ENCODE data around the gene TUBD1.
"Not testable (repeated sequence)": the region's sequence is repeated elsewhere in the genome, so short reads cannot be mapped to it uniquely, and the experiment has no call there.

TUBD1 gene, protein sequence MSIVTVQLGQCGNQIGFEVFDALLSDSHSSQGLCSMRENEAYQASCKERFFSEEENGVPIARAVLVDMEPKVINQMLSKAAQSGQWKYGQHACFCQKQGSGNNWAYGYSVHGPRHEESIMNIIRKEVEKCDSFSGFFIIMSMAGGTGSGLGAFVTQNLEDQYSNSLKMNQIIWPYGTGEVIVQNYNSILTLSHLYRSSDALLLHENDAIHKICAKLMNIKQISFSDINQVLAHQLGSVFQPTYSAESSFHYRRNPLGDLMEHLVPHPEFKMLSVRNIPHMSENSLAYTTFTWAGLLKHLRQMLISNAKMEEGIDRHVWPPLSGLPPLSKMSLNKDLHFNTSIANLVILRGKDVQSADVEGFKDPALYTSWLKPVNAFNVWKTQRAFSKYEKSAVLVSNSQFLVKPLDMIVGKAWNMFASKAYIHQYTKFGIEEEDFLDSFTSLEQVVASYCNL

DNA sequence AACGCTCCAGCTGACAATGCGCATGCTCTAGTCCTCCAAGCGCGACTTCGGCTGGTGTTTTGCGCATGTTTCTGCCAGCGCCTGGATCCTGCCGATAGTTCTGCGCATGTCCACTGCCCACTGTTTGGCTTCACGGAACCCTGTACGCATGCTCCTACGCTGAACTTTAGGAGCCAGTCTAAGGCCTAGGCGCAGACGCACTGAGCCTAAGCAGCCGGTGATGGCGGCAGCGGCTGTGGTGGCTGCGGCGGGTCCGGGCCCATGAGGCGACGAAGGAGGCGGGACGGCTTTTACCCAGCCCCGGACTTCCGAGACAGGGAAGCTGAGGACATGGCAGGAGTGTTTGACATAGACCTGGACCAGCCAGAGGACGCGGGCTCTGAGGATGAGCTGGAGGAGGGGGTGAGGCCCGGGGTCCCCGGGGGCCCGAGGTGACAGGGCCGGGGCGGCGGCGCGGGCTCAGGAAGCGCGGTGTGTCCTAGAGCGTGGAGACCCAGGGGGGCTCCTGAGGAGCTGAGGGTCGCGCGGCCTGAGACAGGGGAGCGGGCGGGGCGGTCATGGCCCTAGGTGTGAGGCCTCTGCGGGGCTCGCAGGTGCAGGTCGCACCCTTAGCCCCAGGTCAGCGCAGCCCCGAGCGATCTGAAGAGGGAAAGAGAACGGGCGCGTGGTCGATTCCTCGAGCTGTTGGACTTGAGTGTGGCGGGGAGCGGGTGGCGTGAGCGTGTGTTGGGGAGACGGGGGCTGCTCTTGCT is at the start of gene TUBD1, which contains the start of gene RPS6KB1:
Gene TUBD1, minus strand, starts transcription at position 20 of the 752 bp plus-strand sequence. CDS start 1,941 bp downstream, outside the sequence.
Gene RPS6KB1, plus strand, starts transcription at position 198 of the 752 bp plus-strand sequence. Its CDS starts 64 bp downstream, at position 262.
- DNase-seq, result peak; percentile 99

DNA sequence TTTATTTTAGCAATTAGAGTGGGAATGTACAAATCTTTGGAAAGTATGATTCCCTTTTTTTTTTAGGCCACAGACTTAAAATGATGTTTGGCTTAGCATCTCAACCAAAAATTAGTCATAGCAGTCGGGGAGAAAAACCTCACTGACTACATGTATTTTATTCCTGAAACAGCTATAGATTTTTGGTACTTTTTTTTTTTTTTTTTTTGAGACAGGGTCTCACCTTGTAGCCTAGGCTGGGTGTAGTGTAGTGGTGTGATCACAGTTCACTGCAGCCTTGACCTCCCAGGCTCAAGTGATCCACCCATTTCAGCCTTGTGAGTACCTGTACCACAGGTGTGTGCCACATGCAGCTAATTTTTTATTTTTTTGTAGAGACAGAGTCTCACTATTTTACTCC is 48.4 kb upstream of the TUBD1 start:
- no peak for DNase-seq

DNA sequence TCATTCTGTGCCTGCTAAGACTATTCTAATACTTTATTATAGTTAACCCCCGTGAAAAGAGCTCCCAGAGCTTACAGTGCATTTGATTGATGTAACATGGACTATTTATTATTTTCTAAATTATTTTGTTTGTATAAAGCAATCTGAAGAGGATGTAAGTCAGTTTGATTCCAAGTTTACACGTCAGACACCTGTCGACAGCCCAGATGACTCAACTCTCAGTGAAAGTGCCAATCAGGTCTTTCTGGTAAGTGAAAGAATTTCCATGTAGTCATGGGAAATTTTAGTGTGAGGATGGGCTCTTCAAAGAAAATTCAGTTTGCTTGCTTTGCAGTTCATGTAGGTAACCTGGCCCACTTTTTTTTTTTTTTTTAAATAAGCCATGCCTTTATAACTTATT is 48.0 kb upstream of the TUBD1 start:
- DNase-seq, result not testable (repeated sequence)

DNA sequence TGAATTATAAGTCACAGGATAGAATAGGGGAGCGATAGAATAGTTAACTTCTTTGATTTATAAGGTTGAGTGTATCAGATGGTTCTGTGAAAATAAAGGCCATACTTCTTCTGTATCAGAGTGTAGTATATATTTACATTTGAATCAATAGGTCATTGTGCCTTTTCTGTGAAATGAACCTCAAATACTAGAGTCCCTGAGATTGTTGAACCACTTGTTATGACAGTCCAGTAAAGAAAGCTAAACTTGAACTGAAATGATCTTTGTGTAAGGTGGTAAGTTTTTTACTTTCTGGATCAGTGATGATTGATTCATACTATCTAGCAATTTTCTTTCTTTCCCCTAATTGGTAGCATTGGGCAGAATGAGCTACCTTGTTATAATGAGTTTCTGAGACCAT is 40.6 kb upstream of the TUBD1 start:
- not testable (repeated sequence) for DNase-seq

DNA sequence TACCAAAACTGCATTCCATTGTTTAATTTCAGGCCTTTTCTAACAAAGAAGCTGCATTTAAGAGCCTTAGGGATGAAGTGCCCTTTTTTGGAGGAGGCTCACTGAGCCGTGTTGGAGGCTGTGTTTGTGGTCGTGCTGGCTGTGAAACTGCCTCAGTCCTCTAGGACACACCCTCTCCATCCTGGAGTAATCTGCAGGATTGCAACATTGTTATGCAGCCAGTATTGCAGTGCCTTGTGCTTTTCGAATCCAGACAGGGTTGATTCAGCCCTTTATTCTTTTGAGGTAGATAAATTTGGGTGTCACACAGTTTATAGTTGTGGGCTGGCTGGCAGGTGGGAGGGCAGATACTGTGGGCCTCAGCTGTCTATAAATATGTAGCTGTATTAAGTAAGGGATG is 38.0 kb upstream of the TUBD1 start:
- not testable (repeated sequence) for DNase-seq

DNA sequence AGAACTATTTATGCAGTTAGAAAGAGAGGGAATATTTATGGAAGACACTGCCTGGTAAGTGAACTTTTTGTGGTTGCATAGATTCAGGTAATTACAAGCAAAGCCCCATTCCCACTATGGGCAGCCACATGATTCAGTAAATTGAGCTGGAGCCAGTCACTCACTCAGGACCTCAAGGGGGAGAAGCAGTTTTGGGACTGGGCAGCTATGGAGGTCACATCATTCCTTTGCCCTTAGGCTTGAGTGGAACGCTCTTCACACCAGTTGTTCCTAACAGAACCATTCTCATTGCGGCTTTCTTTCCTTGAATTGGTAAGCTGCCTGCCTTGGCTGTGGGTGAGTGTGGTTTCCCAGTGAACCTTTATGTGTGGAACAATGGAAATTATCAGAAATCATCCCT is 37.4 kb upstream of the TUBD1 start:
- DNase-seq, result not testable (repeated sequence)

DNA sequence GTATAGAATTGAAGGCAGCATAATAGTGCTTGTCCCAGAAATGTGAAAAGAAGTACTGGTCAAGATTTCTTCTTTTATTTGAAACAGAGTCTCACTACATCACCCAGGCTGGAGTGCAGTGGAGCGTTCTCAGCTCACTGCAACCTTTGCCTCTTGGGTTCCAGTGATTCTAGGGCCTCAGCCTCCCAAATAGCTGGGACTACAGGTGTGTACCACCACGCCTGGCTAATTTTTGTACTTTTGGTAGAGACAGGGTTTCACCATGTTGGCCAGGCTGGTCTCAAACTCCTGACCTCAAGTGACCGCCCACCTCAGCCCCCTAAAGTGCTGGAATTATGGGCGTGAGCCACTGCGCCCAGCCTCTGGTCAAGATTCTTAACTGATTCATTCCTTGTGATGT is 27.9 kb upstream of the TUBD1 start:
- DNase-seq, result not testable (repeated sequence)

DNA sequence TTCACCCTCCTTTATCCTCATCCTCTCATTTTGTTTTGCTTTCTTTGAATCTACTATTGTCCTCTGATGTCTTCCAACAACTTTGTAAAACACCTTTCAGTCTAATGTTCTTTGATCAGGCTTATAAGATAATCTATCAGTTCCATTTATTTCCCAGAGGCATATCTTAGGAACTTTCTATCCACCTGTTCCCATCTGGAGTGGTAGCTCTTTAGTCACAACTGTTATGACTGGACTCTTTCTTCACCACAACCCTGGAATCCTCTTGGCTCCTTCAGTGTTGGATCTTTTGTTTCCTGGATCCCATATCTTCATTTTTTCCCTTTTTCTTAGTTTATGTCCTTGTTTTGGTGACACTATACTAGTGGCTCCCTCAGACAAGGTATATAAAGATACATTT is 23.7 kb upstream of the TUBD1 start:
- no peak for DNase-seq

DNA sequence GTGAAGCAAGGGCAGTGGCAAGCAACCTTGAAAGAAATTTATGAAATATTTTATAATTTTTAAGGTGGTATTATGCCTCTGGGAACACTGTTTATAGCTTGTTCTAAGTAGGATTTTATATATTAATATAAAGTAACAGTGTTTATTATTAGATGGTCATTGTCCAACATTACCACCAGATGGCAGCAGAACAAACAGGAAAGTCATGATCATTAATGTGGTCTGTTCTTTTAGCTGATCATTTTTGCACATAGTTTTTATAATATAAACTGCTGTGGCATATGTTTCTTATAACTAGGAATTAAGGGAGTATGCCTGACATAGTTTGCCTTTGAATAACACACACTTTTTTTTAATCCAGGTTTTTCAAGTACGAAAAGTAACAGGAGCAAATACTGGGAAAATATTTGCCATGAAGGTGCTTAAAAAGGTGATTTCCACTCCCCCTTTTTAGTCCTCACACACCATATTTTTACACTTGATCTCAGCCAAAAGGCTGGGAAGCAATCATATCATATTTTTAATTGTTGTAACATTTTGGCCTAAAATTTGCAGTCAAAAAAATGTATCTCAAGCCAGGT is 21.6 kb upstream of the TUBD1 start:
- DNase-seq, result peak in 1 of 2 donors; percentile 66

DNA sequence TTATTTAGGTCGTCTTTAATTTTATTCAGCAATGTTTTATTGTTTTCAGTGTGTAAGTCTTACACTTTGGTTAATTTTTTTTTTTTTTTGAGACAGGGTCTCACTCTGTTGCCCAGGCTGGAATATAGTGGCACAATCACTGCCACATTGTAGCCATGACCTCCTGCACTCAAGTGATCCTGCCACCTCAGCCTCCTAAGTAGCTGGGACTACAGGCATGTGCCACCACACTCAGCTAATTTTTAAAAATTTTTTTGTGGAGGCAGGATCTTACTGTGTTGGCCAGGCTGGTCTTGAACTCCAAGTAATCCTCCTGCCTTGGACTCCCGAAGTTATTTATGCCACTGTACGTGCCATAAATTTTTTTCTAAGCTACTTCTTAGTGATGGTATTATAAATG is 14.7 kb upstream of the TUBD1 start:
- no peak for DNase-seq

DNA sequence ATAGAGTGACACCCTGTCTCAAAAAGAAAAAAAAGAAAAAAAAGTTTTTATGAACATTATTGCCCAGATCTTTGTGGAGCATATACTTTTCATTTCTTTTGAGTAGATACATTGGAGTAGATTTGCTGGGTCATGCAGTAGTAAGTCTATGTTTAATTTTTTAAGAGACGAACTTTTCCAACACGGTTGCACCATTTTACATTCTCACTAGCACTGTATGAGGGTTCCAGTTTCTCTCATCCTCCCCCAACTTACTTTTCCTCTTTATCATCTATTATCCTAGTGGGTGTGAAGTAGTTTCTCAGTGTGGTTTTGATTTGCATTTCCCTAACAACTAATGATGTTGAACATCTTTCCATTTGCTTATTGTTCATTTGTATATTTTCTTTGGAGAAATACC is 10.7 kb upstream of the TUBD1 start:
- no peak for DNase-seq

DNA sequence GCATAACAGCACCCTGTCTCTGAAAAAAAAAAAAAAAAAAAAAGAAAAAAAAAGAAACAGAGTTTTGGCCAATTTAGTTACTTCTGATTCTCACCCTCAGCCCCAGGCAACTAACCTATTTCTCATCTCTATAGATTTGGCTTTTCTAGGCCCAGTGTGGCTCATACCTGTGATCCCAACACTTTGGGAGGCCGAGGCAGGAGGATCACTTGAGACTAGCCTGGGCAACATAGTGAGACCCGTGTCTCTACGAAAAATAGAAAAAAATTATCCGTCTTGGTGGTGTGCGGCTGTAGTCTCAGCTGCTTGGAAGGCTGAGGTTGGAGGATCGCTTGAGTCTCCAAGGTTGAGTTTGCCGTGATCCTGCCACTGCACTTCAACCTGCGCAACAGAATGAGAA is 8.9 kb upstream of the TUBD1 start:
- DNase-seq, result no peak

DNA sequence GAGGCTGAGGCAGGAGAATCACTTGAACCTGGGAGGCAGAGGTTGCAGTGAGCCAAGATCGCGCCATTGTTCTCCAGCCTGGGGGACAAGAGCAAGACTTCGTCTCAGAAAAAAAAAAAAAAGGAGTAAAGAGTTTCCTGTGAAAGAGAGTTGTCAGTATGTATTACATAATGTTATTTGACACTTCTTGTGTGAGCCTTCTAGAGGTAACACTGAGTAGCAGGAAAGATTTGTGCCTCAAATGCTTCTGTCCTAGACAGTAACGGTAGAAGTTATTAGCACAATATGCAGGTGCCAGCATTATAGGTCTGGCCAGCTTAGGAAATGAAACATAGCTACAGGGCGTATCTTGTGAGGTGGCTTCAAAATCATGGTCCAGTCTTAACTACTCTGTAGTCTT is 6.4 kb upstream of the TUBD1 start:
- no peak for DNase-seq

DNA sequence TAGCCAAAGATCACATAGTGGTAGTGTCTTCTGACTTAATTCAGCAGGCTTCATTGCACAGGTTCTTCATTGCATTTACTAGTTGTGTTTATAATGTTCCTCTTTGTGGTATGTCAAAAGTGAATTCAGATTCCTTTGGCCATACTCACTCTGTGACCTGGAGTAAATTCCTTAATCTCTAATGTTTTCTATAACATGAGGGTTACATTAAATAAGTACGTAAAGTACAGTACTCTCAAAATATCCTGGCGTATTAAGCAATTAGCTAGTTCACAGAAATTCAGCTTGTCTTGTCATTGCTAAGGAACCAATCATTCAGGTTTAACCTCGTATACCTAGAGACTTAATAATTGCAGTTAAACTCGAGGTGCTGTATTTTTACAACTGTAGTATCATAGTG is 4.3 kb upstream of the TUBD1 start:
- DNase-seq, result no peak

DNA sequence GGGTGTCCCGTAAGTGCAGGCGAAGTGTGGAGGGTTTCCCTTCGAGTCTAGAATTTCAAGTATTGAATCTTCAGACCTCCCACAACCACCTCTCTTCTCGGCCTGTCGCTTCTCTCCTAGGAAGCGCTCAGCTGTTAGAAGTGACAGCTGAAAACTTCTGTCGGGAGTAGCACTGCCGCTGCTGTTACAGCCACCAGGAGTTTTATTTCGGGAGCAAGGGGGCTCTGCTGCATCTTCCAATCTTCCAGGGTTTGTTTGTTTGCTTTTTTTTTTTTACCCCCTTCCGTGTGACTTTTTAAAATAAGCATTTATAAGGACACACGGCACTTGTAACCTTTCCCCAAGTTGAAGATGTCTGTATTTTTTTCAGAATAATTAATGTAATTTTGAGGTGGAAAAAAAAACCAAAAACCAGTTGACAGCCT is 945 bp upstream of the TUBD1 start:
- no peak for DNase-seq

DNA sequence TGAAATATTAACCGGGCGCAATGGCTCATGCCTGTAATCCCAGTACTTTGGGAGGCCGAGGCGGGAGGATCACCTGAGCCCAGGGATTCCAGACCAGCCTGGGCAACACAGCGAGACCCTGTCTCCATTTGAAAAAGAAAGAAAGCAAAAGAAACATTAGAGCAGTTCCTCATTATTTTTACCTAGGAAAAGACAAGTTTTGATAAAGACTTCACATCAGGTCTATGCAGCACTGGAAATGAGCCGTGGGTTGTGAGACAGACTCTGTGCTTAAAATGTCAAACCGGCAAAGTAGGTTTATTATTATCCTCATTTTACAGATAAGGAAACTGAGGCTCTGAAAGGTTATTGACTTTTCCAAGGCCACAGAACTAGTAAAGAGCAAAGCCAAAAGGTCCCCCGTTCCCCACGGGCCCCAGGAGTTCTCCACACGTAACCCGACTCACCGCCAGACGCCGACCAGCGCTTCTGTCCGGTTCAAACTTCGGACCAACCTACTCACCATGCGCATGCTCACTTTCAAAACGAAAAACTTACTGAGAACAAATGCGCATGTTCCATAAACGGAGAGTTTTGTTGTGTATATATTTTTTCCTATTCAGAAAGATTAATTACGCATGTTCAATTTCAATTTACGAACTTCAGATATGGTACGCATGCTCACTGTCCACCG is 356 bp downstream of the TUBD1 start:
- DNase-seq, result no peak

DNA sequence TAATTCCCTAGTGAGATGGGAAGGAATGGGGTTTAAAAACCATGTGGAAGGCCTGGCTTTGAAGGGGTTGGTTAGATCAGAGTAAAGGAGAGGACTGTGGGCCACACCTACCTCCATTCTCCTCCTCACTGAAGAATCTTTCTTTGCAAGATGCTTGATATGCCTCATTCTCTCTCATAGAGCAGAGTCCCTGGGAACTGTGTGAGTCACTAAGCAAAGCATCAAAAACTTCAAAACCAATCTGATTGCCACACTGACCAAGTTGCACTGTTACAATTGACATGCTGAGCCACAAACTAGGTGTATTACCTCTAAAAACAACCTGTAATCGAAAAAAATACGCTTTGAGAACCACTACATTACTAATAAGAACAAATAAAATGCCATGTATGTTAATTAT is 2.0 kb downstream of the TUBD1 start:
- DNase-seq, result no peak

DNA sequence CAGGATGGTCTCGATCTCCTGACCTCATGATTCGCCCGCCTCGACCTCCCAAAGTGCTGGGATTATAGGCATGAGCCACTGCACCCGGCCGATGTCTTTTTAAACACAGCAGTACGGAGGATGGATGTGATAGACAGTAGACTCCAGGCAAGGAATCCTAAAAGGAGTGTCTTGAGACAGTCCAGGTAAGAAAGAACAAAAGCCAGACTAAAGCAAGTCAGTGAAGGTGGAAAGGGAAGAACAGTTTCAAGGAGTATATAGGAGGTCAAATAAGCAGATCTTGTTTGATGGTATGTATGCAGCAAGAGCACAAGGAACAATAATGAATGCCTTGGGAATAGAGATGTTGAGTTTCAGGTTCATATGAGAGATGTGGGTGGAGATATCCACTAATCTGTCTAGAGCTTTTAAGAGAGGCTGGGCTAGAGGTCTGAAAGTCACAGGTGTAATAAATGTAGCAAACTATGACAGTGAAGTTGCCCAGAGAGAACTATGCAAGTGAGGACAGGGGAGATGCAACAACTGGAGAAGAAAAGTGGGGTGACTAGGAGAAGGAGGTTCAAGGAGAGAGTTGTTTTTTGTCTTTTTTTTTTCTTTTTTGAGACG is 4.5 kb downstream of the TUBD1 start:
- no peak for DNase-seq

DNA sequence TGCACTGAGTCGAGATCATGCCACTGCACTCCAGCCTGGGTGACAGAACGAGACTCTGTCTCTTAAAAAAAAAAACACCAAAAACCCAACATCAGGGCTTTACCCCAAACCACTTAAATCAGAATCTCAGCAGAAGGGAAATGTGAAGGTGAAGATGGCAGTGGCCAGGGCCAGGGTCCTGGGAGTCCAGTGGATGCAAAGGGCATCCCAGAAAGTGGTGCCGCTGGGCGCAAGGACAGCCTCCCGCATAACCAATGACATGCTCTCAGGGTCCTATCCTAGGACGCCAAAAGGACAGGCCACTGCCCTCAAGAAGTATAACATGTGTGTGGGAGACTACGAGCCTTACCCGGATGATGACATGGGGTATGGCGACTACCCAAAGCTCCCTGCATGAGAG is 7.9 kb downstream of the TUBD1 start:
- DNase-seq, result no peak

DNA sequence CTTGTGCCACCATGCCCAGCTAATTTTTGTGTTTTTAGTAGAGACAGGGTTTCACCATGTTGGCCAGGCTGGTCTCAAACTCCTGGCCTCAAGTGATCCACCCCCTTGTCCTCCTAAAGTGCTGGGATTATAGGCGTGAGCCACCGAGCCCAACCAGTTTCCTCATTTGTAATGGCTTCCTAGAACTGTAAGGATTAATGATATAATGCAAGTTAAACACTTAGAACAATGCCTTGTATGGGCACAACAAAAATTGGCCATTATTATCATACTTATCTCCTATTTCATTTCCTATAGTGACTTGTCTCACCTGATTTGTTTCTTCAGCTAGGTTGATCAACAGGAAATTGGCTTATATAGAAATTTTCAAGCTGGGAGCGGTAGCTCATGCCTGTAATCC is 14.1 kb downstream of the TUBD1 start:
- no peak for DNase-seq

DNA sequence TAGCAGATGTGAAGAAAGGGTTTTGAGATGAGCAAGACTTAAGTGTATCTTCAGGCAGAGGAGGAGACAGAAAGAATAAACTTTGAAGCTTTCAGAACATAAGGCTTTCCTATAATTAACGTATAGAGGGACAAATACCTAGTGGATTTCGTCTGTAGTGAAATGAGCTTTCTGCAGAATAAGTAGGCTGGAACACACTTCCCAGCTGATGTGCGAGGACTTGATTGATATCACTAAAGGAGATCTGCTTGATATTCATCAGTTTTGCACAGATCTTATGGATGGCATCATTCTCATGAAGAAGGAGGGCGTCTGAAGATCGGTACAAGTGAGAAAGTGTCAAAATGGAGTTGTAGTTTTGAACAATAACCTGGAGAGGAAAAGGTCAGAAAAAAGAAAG is 14.8 kb downstream of the TUBD1 start:
- DNase-seq, result no peak

DNA sequence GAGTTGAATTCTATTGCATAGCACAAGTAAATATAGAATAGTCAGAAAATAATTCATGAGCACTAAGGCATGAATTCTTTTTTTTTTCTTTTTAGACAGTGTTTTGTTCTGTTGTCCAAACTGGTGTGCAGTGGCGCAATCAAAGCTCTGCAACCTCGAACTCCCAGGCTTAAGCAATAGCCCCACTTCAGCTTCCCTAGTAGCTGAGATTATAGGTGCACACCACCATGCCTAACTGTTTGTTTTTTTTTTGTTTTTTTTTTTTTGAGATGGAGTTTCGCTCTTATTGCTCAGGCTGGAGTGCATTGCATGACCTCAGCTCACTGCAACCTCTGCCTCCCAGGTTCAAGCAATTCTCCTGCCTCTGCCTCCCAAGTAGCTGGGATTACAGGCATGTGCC is 16.6 kb downstream of the TUBD1 start:
- DNase-seq, result no peak

DNA sequence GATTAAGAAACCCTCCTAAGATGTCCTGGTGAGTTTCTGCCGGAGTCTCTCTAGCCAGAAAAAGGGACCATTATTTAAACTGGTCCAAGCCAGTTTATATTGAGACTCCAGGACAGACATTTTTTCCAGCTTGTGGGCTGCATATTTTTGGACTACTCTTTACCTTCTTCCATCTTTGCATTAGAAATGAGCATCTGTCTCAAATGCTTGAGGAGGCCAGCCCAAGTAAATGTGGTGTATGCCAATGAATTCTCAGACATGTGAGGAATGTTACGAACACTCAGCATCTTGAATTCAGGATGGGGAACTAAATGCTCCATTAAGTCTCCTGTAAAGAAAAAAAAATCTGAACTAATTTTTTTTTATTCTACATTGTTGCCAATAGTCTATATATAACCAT is 18.4 kb downstream of the TUBD1 start:
- DNase-seq, result no peak

All from CD4-positive, alpha-beta T cell treated with Interleukin-4 for 1 hour (primary cell).